Activated T-cell treated with anti-CD3 and anti-CD28 coated beads, Interleukin-2, amount 50 U/mL, for 4 hours (primary cell): ENCODE results near the gene STAB2. TPM values are rescaled to one million over a fixed set of nuclear protein-coding genes. Genes with fewer than 3 reads are reported as not detected.

Experiments
- ATAC-seq, 2 donors: fragments of 200-7000 bp; cut with Tn5 transposase; one replicate each; pipeline ENCODE4 v1.10.0; 2021
- DNase-seq: peaks from one replicate; pipeline ENCODE4 v3.0.0-alpha.2; 2020
- H3K27me3 Mint-ChIP-seq: one replicate; pipeline ENCODE4 v1.8.0; 2021; ENCODE audit warnings: low read depth, mixed read lengths
- H3K36me3 Mint-ChIP-seq: one replicate; pipeline ENCODE4 v1.8.0; 2022; ENCODE audit warnings: mixed read lengths; ENCODE audit not compliant: insufficient read depth
- H3K4me1 Mint-ChIP-seq: one replicate; pipeline ENCODE4 v1.8.0; 2021; ENCODE audit warnings: low read depth, mixed read lengths
- H3K4me3 Mint-ChIP-seq: one replicate; pipeline ENCODE4 v1.8.0; 2021; ENCODE audit warnings: mild to moderate bottlenecking, moderate library complexity, mixed read lengths
- H3K9me3 Mint-ChIP-seq: one replicate; pipeline ENCODE4 v1.8.0; 2021; ENCODE audit warnings: mixed read lengths
- total RNA-seq, 3 donors: library from RNA; stranded (reverse); gene quantifications; one replicate each; pipeline ENCODE4 v1.2.1, GENCODE V29; 2021

Gene STAB2
- total RNA-seq, 3 donors from 2014 or later = not detected

DNA sequence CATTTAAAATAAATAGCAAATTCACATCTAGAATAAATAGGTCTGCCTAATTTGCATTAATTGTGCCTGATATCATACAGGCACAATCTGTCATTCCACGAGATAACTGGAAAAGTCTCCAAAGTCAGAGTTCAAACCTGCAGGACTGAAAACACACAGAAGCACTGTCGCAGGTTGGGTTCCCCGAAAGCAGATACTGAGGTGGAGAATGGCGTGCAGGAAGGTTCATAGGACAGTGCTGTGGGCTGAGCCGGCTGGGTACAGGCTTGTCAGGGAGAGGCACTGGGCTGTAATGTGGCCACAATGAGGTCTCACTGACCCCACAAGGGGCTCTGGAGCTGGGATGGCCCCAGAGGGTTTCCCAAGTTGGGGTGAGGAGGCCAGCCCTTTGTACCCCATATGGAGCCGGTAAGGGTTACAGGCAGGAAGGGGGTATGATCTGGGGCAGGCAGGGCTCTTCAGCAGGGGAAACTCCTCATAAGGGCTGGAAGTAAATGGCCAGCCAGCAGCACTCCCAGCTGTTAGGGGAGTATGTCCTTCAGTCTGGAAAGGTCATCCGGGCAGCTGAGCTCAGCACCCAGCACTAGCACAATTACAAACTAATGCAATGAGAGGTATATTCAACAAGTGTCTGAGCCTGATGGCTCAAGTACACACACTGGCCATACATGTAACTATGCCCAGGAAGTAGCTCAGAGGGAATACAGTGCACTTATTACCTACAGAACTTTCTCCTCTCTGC is 185.5 kb downstream of the STAB2 start:
- ATAC-seq = no peak
- Mint-ChIP-seq H3K4me3 (no peak overlapping the region), H3K4me1 (no peaks in the 10 kb centered on the region), H3K27me3 (no peaks in the 10 kb centered on the region), H3K36me3 (peaks cover 21% of the 10 kb centered on the region), H3K9me3 (no peaks in the 10 kb centered on the region)
- DNase-seq = no peak

DNA sequence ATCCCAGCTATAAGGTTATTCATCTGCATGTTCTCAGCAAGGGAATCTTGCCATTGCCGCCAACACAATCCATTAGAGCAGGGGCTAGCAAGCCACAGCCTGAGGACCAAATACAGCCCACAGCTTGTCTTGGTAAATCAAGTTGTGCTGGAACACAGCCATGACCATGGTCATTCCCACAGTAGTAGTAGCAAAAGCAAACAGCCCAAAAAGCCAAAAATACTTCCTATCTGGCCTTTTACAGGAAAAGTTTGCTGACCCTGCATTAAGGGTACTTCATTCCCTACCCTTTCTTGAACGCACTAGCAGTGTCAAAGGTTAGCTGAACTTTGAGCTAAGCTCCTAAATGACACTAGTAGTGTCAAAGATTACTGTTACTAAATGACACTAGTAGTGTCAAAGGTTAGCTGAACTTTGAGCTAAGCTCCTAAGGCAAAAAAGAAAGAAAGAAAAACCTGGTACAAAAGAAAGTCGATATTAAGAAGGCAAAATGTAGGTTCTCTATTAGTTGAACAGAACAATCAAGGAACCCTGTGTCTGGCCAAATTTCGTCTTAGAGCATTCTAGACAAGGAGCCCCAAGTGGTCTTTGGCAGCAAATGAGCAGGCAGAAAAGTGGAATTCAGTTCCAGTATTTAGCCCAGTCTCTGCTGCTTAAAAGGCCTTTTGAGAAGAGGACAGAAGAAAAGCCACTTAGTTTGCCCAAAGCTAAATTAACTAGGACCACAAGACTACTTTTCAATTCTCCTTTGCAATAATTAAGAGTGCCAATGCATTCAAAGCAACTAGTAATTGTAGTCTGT is 186.2 kb downstream of the STAB2 start:
- H3K36me3 Mint-ChIP-seq = peaks cover 24% of the 10 kb centered on the region
- H3K27me3 Mint-ChIP-seq = no peaks in the 10 kb centered on the region
- no peaks in the 10 kb centered on the region for H3K9me3 Mint-ChIP-seq
- ATAC-seq = no peak
- no peaks in the 10 kb centered on the region for H3K4me1 Mint-ChIP-seq
- no peak overlapping the region for H3K4me3 Mint-ChIP-seq
- DNase-seq = no peak

DNA sequence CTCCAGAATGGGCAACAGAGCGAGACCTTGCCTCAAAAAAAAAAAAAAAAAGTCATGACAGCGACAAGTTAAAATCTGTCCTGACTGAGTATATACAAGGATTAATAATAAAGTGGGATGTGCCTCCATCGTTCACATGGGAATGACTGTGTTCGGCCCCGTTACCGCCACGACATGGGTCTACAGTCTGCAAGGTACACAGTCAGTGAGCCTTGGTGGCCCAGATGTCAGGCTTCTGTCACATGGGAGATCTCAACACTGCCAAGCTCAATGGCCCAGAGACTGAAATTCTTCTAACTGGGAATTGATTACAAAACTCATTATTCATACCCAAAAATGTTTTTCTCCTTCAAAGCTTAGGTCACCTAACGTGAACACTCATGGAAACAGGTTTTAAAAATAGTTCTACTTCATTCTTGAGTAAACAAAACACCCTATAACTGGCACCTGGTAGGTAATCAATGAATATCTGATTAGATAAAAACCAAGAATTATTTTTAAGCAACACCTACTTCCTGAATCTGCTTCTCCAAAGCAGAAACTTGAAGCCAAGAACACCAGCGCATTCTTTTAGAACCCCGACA is 188.0 kb downstream of the STAB2 start:
- Mint-ChIP-seq H3K4me1 (no peaks in the 10 kb centered on the region), H3K36me3 (peaks cover 34% of the 10 kb centered on the region), H3K4me3 (no peak overlapping the region), H3K9me3 (no peaks in the 10 kb centered on the region), H3K27me3 (no peaks in the 10 kb centered on the region)
- no peak for DNase-seq
- no peak for ATAC-seq

DNA sequence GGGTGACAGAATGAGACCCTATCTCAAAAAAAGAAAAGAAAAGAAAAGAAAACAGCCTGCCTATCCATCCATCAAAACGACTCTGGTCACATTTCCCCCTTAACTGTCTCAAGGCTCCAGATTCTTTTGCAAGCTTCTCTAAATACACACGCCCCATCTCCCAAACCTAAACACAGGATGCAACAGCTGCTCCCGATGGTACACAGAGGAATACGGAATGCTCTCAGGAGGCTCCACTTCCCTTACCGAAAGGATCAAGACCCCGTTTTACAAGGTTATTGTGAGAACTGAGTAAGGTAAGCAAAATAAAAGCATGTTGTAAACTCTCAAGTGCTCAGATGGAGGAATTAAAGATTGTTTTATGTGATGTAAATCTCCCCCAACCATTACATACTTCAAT is 191.7 kb downstream of the STAB2 start:
- no peaks in the 10 kb centered on the region for H3K9me3 Mint-ChIP-seq
- no peaks in the 10 kb centered on the region for H3K4me1 Mint-ChIP-seq
- H3K4me3 Mint-ChIP-seq = no peak overlapping the region
- ATAC-seq (no peak), DNase-seq (no peak)
- peaks cover 44% of the 10 kb centered on the region for H3K36me3 Mint-ChIP-seq
- no peaks in the 10 kb centered on the region for H3K27me3 Mint-ChIP-seq

DNA sequence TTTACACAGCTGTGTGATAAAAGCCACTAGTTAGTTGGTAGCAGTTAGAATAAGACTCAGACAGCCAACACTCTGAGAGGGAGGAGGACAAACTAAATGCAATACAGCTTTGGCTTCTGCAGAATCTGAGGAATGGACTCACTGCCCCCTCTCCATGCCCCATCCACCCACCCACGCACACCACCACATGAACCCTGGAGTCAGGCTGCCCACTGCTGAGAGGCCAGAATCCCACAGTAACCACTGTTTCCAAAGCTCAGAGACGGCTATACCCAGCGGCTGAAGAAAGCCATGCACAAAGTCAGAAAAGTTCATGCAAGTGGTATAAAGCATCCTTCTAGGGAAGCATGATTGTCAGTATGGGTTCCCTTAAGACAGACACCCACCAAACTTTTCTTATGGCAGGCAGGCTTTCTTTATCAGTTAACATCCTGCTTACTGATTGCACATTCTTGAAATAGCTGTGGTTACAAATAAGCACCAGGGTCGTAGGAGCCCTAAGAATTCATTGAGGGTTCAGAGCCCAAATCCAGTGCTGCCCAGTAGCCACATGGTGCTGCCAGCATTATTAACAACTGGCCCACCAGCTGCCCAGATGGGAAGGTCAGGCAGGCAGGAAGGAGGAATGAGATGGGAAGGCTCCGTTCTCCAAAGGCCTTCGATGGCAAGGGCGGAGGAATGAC is 192.5 kb downstream of the STAB2 start:
- H3K27me3 Mint-ChIP-seq = no peaks in the 10 kb centered on the region
- no peak overlapping the region for H3K4me3 Mint-ChIP-seq
- peaks cover 47% of the 10 kb centered on the region for H3K36me3 Mint-ChIP-seq
- DNase-seq (no peak), ATAC-seq (no peak)
- H3K4me1 Mint-ChIP-seq = no peaks in the 10 kb centered on the region
- no peaks in the 10 kb centered on the region for H3K9me3 Mint-ChIP-seq

DNA sequence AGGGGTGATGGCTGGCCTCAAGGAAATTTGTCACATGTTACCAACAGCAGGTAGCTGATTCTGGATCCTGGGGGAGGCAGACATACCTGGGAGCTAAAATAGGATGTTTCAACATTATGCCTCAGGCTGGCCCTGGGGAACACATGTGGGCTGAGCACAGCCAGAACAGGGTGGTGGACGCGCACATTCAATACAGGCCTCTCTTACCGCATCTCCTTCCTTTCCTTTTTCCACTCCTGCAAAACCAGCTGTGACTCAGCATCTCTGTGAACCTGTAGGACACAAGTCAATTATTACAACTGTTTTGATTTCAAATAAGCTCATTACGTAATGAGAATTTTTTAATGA is 193.0 kb downstream of the STAB2 start:
- no peaks in the 10 kb centered on the region for H3K9me3 Mint-ChIP-seq
- no peak overlapping the region for H3K4me3 Mint-ChIP-seq
- no peak for DNase-seq
- no peaks in the 10 kb centered on the region for H3K27me3 Mint-ChIP-seq
- no peaks in the 10 kb centered on the region for H3K4me1 Mint-ChIP-seq
- peaks cover 44% of the 10 kb centered on the region for H3K36me3 Mint-ChIP-seq
- no peak for ATAC-seq

DNA sequence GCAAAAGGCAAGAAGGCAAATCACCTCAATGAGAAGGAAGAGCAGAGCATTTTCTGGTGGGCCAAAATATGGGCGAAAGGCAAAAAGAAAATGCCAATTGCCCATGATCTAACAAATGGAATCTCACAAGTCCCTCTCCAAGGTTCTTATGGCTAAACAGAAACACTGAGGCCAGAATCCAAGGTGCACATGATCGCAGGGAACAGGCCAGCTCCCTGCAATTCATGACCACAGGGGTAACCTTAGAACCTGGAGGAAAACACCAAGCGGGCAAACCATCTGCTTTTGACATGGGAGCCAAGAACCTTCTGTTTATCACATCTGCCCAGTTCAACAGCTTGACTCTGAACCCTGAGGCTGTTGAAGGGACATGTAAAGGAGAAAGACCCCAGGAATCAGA is 193.9 kb downstream of the STAB2 start:
- Mint-ChIP-seq H3K27me3 (no peaks in the 10 kb centered on the region), H3K4me3 (no peak overlapping the region), H3K36me3 (peaks cover 45% of the 10 kb centered on the region), H3K9me3 (no peaks in the 10 kb centered on the region), H3K4me1 (no peaks in the 10 kb centered on the region)
- DNase-seq = no peak
- no peak for ATAC-seq

DNA sequence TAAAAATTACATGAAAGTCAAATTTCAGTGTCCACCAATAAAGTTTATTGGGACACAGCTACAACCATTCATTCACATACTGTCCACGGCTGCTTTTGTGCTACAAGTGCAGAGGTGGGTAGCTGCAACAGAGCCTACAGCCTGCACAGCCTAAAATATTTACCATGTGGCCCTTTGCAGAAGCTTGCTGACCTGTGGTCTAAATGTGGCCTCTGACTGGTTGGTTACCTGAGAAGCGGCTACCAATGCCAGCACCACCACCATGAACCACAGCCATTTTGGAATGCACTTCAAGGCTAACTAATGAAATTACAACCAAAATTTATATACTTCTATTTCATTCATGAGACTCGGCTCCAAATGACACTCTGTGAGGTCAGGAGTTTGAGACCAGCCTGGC is 195.3 kb downstream of the STAB2 start:
- H3K4me3 Mint-ChIP-seq = no peak overlapping the region
- H3K36me3 Mint-ChIP-seq = peaks cover 37% of the 10 kb centered on the region
- DNase-seq (no peak), ATAC-seq (no peak)
- no peaks in the 10 kb centered on the region for H3K4me1 Mint-ChIP-seq
- H3K27me3 Mint-ChIP-seq = no peaks in the 10 kb centered on the region
- H3K9me3 Mint-ChIP-seq = no peaks in the 10 kb centered on the region

DNA sequence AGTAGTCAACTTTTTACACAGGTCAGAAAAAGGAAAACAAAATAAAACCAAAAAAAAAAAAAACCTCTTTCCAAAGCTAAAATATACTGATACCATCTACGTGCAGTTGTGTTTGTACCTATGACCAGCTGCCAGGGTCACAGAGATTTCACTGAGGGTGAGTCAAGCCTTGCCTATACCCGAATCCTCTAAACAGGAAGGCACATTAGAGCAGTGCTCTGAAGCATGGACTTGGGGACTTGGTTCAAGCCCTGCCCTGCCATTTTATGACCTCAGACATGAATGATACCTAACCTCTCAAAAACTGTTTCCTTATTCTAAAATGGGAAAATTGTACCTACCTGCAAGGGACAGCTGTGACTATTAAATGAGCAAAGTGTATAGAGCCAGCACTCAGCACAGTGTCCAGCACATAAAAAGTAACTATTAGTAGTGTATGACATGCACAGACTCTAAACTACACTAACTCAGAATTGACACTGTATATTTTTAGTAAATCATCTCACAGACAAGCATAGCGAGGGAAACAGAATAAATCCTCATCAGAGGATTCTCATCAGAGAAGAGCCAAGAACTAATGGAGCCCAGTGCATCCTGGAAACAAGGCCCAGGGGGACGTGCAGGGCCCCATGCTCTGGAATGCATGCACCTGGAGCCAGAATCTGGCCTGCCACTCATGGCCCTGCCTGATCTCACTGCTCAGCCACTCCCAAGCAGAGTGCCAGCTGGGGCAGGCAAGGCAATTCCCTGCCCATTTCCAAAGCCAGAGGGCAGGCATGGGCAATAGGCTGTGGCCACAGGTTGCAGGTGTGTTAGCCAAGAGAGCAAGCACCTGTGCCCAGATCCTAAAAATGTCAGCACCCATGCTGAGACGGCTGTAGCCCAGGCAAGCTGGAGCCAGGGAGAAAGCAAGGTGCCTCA is 196.9 kb downstream of the STAB2 start:
- H3K4me1 Mint-ChIP-seq = no peaks in the 10 kb centered on the region
- no peak for ATAC-seq
- H3K9me3 Mint-ChIP-seq = no peaks in the 10 kb centered on the region
- H3K27me3 Mint-ChIP-seq = no peaks in the 10 kb centered on the region
- H3K4me3 Mint-ChIP-seq = no peak overlapping the region
- DNase-seq = no peak
- H3K36me3 Mint-ChIP-seq = peaks cover 30% of the 10 kb centered on the region

DNA sequence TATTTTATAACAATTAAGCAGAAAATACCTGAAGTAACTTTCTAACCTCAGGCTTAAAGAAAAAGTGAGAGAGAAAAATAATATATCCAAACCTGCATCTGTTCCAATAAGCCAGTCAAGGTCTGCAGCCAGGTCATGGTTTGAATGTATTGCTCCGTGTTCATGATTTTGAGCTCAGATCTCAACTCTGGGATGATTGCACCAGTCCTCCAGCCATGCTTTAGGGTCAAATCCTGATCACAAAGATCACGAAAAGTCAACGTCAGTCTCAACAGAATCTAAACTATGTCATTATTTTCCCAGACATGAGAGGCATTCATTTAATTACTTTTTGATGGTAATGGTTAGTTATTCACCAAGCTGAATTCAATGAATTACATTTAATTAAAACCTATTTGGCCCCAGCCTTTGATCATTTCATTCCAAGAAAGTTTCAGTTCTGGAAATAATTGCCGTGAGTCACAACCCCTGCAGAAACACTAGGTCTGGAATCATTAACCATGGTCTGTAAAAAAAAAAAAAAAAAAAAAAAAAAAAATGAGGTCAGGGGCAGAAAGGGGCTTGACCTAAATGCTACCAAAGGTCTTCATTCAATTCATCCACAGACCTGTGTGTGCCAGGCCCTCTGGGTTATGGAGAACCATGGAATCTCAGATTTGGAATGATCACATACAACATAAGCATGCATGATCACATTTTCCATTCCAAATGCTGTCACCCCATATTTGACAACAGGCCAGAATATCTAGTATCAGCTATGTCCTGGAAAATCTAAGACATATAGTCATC is 198.4 kb downstream of the STAB2 start:
- ATAC-seq (no peak), DNase-seq (no peak)
- Mint-ChIP-seq H3K4me1 (no peaks in the 10 kb centered on the region), H3K4me3 (no peak overlapping the region), H3K27me3 (no peaks in the 10 kb centered on the region), H3K9me3 (no peaks in the 10 kb centered on the region), H3K36me3 (peaks cover 21% of the 10 kb centered on the region)

DNA sequence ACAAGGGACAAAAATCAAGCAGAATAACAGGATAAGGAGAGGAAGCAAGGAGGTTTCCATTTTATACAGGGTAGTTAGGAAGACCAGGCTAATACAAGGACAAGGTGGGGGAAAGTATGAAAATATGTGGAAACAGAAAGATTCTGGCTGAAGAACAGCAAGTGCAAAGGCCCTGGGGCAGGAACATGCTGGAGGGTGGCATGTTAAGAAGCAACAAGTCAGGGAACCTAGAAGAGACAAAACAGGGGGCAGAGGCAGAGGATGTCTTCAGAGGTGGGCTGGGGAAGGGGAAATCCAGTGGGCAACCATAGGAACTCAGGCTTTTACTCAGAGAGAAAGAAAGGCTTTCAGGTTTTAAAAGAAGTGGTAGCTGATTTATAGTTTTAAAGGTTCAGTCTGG is 199.1 kb downstream of the STAB2 start:
- no peaks in the 10 kb centered on the region for H3K4me1 Mint-ChIP-seq
- ATAC-seq (no peak), DNase-seq (no peak)
- H3K9me3 Mint-ChIP-seq = no peaks in the 10 kb centered on the region
- no peaks in the 10 kb centered on the region for H3K27me3 Mint-ChIP-seq
- no peak overlapping the region for H3K4me3 Mint-ChIP-seq
- H3K36me3 Mint-ChIP-seq = peaks cover 24% of the 10 kb centered on the region

DNA sequence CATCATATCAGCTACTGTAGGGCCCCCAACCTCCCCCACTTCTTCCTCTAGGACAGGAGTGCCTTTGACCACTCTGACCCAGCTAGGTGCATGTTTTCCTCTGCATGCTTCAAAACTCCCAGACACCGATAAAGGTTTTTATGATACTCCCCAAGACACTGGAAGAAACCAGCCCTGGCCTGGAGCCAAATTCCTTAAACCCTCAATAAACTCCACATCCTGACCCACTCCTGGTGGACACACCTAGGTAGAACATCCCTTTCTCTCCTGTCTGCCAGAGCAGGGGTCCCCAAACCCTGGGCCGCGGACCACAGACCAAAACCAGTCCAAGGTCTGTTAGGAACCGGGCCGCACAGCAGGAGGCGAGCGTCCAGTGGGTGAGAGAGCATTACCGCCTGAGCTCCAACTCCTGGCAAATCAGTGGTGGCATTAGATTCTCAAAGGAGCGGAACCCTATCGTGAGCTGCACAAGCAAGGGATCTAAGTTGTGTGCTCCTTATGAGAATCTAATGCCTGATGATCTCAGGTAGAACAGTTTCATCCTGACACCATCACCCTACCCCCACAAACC is 204.4 kb downstream of the STAB2 start:
- Mint-ChIP-seq H3K4me3 (no peak overlapping the region), H3K27me3 (no peaks in the 10 kb centered on the region), H3K4me1 (no peaks in the 10 kb centered on the region), H3K9me3 (no peaks in the 10 kb centered on the region), H3K36me3 (peaks cover 27% of the 10 kb centered on the region)
- DNase-seq (no peak), ATAC-seq (no peak)

DNA sequence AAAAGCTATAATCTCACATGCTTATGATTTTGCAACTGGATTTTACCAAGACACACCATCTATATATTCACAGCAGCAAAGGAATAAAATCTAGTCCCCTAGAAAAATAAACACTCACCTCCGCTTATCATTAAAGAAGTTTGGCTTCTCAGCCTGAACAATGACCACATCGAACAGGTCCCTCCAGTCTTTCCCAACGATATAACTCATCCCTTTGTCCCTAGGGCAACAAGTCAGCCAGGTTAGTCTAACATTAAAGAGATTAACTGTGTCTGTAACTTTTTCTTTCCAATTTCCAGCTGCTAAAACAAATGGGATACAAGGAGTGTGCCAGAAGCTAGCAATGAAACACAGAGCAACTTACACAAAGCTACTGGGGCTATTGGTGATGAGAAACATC is 206.0 kb downstream of the STAB2 start:
- DNase-seq (no peak), ATAC-seq (no peak)
- Mint-ChIP-seq H3K4me3 (no peak overlapping the region), H3K27me3 (no peaks in the 10 kb centered on the region), H3K9me3 (no peaks in the 10 kb centered on the region), H3K4me1 (no peaks in the 10 kb centered on the region), H3K36me3 (peaks cover 39% of the 10 kb centered on the region)
